GM23338 (cell line): ENCODE measurements around the gene DACH1. TPM values are rescaled to one million over a fixed set of nuclear protein-coding genes. Genes with fewer than 3 reads are reported as not detected.

Source experiments
- ATAC-seq: fragments of 200-7000 bp; cut with Tn5 transposase; 3 replicates; pipeline ENCODE4 v1.9.1; 2020
- DNase-seq: peaks from one replicate; pipeline ENCODE4 v3.0.0-alpha.2; 2015; ENCODE audit warnings: low spot score
- H2AFZ ChIP-seq: fragments of 200-600 bp; sonication (generic); 2 replicates; pipeline ENCODE4 v1.8.0; 2016; ENCODE audit warnings: antibody characterized with exemption, mild to moderate bottlenecking, moderate library complexity
- H3F3A ChIP-seq: fragments of 200-600 bp; sonication (generic); replicated peaks from 2 replicates; pipeline ENCODE4 v1.8.0; 2017; ENCODE audit warnings: antibody characterized with exemption, mixed run types, low read depth
- H3K27ac ChIP-seq: fragments of 200-600 bp; sonication (generic); 2 replicates; pipeline ENCODE4 v1.6.1; 2016; ENCODE audit warnings: low read depth
- H3K27me3 ChIP-seq: fragments of 200-600 bp; sonication (generic); 2 replicates; pipeline ENCODE4 v1.8.0; 2016; ENCODE audit warnings: mild to moderate bottlenecking, mixed run types, moderate library complexity; ENCODE audit not compliant: insufficient read depth
- H3K36me3 ChIP-seq: fragments of 200-600 bp; sonication (generic); 2 replicates; pipeline ENCODE4 v1.8.0; 2016; ENCODE audit warnings: mild to moderate bottlenecking; ENCODE audit not compliant: insufficient read depth
- H3K4me1 ChIP-seq: fragments of 200-600 bp; sonication (generic); 2 replicates; pipeline ENCODE4 v1.8.0; 2016; ENCODE audit warnings: mild to moderate bottlenecking, moderate library complexity; ENCODE audit not compliant: insufficient read depth
- H3K4me2 ChIP-seq: fragments of 200-600 bp; sonication (generic); 2 replicates; pipeline ENCODE4 v1.7.1; 2017; ENCODE audit warnings: mixed run types
- H3K4me3 ChIP-seq: fragments of 200-600 bp; sonication (generic); 2 replicates; pipeline ENCODE4 v1.6.1; 2016; ENCODE audit warnings: mixed run types
- H3K79me2 ChIP-seq: fragments of 200-600 bp; sonication (generic); replicated peaks from 2 replicates; pipeline ENCODE4 v1.8.0; 2017; ENCODE audit warnings: mild to moderate bottlenecking; ENCODE audit not compliant: insufficient read depth
- H3K9me2 ChIP-seq: fragments of 200-600 bp; sonication (generic); 2 replicates; pipeline ENCODE4 v1.8.0; 2017; ENCODE audit not compliant: insufficient read depth
- H4K20me1 ChIP-seq: fragments of 200-600 bp; sonication (generic); replicated peaks from 2 replicates; pipeline ENCODE4 v1.8.0; 2017; ENCODE audit warnings: mild to moderate bottlenecking; ENCODE audit not compliant: insufficient read depth
- H3K27ac Mint-ChIP-seq: 2 replicates; pipeline ENCODE4 v1.8.0; 2020; ENCODE audit warnings: inconsistent platforms, mild to moderate bottlenecking, moderate library complexity, mixed read lengths
- H3K27me3 Mint-ChIP-seq: 3 replicates; pipeline ENCODE4 v1.8.0; 2022; ENCODE audit warnings: low read depth, mild to moderate bottlenecking, moderate library complexity, mixed read lengths, inconsistent platforms; ENCODE audit not compliant: insufficient read depth, poor library complexity
- H3K36me3 Mint-ChIP-seq: 3 replicates; pipeline ENCODE4 v1.8.0; 2021; ENCODE audit warnings: low read depth, mild to moderate bottlenecking, inconsistent platforms, moderate library complexity, mixed read lengths
- H3K4me1 Mint-ChIP-seq: 3 replicates; pipeline ENCODE4 v1.8.0; 2020; ENCODE audit warnings: mild to moderate bottlenecking, inconsistent platforms, mixed read lengths
- H3K4me3 Mint-ChIP-seq: 3 replicates; pipeline ENCODE4 v1.8.0; 2021; ENCODE audit warnings: moderate library complexity, mild to moderate bottlenecking, inconsistent platforms, mixed read lengths
- H3K9me3 Mint-ChIP-seq: 3 replicates; pipeline ENCODE4 v1.8.0; 2020; ENCODE audit warnings: moderate library complexity, mild to moderate bottlenecking, inconsistent platforms, mixed read lengths
- CREB1 ChIP-seq: fragments of 250-450 bp; sonication (Bioruptor Pico); IDR thresholded peaks from 2 replicates; pipeline ENCODE4 v1.5.0; 2020; ENCODE audit warnings: low read depth, mild to moderate bottlenecking, moderate library complexity
- EZH2 ChIP-seq: fragments of 200-600 bp; sonication (generic); IDR thresholded peaks from one replicate; pipeline ENCODE4 v1.8.0; 2017; ENCODE audit warnings: antibody characterized with exemption, mild to moderate bottlenecking, low read depth; ENCODE audit not compliant: unreplicated experiment
- EZH2phosphoT487 ChIP-seq: fragments of 200-600 bp; sonication (generic); IDR thresholded peaks from one replicate; pipeline ENCODE4 v1.8.1; 2018; ENCODE audit warnings: antibody characterized with exemption; ENCODE audit not compliant: unreplicated experiment
- JUNB ChIP-seq: IDR thresholded peaks from one replicate; pipeline ENCODE4 v1.6.1; 2016; ENCODE audit warnings: antibody characterized with exemption; ENCODE audit not compliant: unreplicated experiment
- NANOG ChIP-seq: IDR thresholded peaks from 2 replicates; pipeline ENCODE4 v1.6.1; 2016; ENCODE audit warnings: antibody characterized with exemption, borderline replicate concordance
- POLR2AphosphoS5 ChIP-seq: IDR thresholded peaks from 2 replicates; pipeline ENCODE4 v1.6.1; 2016; ENCODE audit warnings: antibody characterized with exemption, low read depth
- STAT1 ChIP-seq: IDR thresholded peaks from one replicate; pipeline ENCODE4 v1.6.1; 2016; ENCODE audit warnings: antibody characterized with exemption; ENCODE audit not compliant: unreplicated experiment
- ZNF114 ChIP-seq: fragments of 250-450 bp; sonication (Bioruptor Pico); IDR thresholded peaks from 2 replicates; pipeline ENCODE4 v1.5.0; 2020; ENCODE audit warnings: mild to moderate bottlenecking, moderate library complexity
- ZNF331 ChIP-seq: fragments of 250-450 bp; sonication (Bioruptor Pico); IDR thresholded peaks from 2 replicates; pipeline ENCODE4 v1.5.0; 2020; ENCODE audit warnings: low read depth, mild to moderate bottlenecking, moderate library complexity
- polyA plus RNA-seq: library from polyadenylated mRNA; unstranded; fragments of >200 nt; fragmentation: Nextera tagmentation; extraction: Ambion mirVana; gene quantifications from 2 replicates; pipeline ENCODE4 v1.2.1, GENCODE V29; 2016
- total RNA-seq: library from RNA; depleted of rRNA; stranded (reverse); fragments of >200 nt; shearing (Covaris generic); gene quantifications from 2 replicates; pipeline ENCODE4 v1.2.3, GENCODE V29; 2014
- TF ChIP-seq, protein P1 (sequence below), 2 experiments: fragments of 200-600 bp in 1 of 2; sonication (generic) in 1 of 2; conservative IDR thresholded peaks; 2 replicates each; pipeline versions ENCODE4 v1.5.1 to v1.6.1; 2016 to 2017; ENCODE audit warnings: antibody characterized with exemption in 2 of 2, low read depth in 2 of 2, mild to moderate bottlenecking in 2 of 2, moderate library complexity in 1 of 2
- TF ChIP-seq, protein P2 (sequence below): fragments of 250-450 bp; sonication (Bioruptor Pico); IDR thresholded peaks from 2 replicates; pipeline ENCODE4 v1.5.0; 2020; ENCODE audit warnings: mild to moderate bottlenecking, moderate library complexity

Gene DACH1
- total and polyA plus RNA-seq, 2 experiments from 2014 or later = 0.45 to 0.57 TPM

- no peaks in the 10 kb centered on the region for H3K9me3 Mint-ChIP-seq
- TF ChIP-seq EZH2 (no peak), CREB1 (CRISPR knock-in tag) (no peak), STAT1 (no peak)
- TF ChIP-seq, protein P1, sequence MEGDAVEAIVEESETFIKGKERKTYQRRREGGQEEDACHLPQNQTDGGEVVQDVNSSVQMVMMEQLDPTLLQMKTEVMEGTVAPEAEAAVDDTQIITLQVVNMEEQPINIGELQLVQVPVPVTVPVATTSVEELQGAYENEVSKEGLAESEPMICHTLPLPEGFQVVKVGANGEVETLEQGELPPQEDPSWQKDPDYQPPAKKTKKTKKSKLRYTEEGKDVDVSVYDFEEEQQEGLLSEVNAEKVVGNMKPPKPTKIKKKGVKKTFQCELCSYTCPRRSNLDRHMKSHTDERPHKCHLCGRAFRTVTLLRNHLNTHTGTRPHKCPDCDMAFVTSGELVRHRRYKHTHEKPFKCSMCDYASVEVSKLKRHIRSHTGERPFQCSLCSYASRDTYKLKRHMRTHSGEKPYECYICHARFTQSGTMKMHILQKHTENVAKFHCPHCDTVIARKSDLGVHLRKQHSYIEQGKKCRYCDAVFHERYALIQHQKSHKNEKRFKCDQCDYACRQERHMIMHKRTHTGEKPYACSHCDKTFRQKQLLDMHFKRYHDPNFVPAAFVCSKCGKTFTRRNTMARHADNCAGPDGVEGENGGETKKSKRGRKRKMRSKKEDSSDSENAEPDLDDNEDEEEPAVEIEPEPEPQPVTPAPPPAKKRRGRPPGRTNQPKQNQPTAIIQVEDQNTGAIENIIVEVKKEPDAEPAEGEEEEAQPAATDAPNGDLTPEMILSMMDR (conservative IDR thresholded peaks at IDR 0.05; ENCODE audit: low read depth in 2 of 2) = no peak
Measured at GRCh38 chr13:71610876-71611275, 256.1 kb downstream of the DACH1 start.

GRCh38 chr13:71609271-71609670 lies 257.7 kb downstream of the DACH1 start:
- ATAC-seq = no peak
- H3K4me3 ChIP-seq = no peak overlapping the region
- no peaks in the 10 kb centered on the region for H3F3A ChIP-seq
- H3K79me2 ChIP-seq = no peaks in the 10 kb centered on the region
- no peak overlapping the region for H3K27ac ChIP-seq
- H3K4me1 ChIP-seq = no peaks in the 10 kb centered on the region
- H3K27me3 Mint-ChIP-seq = no peaks in the 10 kb centered on the region
- H3K36me3 ChIP-seq = no peaks in the 10 kb centered on the region
- H3K27me3 ChIP-seq = no peaks in the 10 kb centered on the region
- H3K4me3 Mint-ChIP-seq = no peak overlapping the region
- H2AFZ ChIP-seq = no peak overlapping the region
- no peaks in the 10 kb centered on the region for H3K36me3 Mint-ChIP-seq
- peaks cover 5% of the 10 kb centered on the region; the same call in 2 of the 3 replicates for H3K4me1 Mint-ChIP-seq
- H3K9me3 Mint-ChIP-seq = no peaks in the 10 kb centered on the region
- H3K27ac Mint-ChIP-seq = no peak overlapping the region
- H4K20me1 ChIP-seq = no peaks in the 10 kb centered on the region
- H3K4me2 ChIP-seq = no peak overlapping the region
- DNase-seq = no peak
- no peaks in the 10 kb centered on the region for H3K9me2 ChIP-seq
- TF ChIP-seq POLR2AphosphoS5 (no peak), EZH2phosphoT487 (no peak), ZNF114 (CRISPR knock-in tag) (no peak), CREB1 (CRISPR knock-in tag) (no peak), STAT1 (no peak), ZNF331 (no peak), JUNB (no peak), EZH2 (no peak), NANOG (no peak)
- TF ChIP-seq, protein P2, sequence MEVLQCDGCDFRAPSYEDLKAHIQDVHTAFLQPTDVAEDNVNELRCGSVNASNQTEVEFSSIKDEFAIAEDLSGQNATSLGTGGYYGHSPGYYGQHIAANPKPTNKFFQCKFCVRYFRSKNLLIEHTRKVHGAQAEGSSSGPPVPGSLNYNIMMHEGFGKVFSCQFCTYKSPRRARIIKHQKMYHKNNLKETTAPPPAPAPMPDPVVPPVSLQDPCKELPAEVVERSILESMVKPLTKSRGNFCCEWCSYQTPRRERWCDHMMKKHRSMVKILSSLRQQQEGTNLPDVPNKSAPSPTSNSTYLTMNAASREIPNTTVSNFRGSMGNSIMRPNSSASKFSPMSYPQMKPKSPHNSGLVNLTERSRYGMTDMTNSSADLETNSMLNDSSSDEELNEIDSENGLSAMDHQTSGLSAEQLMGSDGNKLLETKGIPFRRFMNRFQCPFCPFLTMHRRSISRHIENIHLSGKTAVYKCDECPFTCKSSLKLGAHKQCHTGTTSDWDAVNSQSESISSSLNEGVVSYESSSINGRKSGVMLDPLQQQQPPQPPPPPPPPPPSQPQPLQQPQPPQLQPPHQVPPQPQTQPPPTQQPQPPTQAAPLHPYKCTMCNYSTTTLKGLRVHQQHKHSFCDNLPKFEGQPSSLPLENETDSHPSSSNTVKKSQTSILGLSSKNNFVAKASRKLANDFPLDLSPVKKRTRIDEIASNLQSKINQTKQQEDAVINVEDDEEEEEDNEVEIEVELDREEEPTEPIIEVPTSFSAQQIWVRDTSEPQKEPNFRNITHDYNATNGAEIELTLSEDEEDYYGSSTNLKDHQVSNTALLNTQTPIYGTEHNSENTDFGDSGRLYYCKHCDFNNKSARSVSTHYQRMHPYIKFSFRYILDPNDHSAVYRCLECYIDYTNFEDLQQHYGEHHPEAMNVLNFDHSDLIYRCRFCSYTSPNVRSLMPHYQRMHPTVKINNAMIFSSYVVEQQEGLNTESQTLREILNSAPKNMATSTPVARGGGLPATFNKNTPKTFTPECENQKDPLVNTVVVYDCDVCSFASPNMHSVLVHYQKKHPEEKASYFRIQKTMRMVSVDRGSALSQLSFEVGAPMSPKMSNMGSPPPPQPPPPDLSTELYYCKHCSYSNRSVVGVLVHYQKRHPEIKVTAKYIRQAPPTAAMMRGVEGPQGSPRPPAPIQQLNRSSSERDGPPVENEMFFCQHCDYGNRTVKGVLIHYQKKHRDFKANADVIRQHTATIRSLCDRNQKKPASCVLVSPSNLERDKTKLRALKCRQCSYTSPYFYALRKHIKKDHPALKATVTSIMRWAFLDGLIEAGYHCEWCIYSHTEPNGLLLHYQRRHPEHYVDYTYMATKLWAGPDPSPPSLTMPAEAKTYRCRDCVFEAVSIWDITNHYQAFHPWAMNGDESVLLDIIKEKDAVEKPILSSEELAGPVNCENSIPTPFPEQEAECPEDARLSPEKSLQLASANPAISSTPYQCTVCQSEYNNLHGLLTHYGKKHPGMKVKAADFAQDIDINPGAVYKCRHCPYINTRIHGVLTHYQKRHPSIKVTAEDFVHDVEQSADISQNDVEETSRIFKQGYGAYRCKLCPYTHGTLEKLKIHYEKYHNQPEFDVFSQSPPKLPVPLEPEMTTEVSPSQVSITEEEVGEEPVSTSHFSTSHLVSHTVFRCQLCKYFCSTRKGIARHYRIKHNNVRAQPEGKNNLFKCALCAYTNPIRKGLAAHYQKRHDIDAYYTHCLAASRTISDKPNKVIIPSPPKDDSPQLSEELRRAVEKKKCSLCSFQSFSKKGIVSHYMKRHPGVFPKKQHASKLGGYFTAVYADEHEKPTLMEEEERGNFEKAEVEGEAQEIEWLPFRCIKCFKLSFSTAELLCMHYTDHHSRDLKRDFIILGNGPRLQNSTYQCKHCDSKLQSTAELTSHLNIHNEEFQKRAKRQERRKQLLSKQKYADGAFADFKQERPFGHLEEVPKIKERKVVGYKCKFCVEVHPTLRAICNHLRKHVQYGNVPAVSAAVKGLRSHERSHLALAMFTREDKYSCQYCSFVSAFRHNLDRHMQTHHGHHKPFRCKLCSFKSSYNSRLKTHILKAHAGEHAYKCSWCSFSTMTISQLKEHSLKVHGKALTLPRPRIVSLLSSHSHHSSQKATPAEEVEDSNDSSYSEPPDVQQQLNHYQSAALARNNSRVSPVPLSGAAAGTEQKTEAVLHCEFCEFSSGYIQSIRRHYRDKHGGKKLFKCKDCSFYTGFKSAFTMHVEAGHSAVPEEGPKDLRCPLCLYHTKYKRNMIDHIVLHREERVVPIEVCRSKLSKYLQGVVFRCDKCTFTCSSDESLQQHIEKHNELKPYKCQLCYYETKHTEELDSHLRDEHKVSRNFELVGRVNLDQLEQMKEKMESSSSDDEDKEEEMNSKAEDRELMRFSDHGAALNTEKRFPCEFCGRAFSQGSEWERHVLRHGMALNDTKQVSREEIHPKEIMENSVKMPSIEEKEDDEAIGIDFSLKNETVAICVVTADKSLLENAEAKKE (CRISPR knock-in tag) = no peak
- TF ChIP-seq, protein P1 (conservative IDR thresholded peaks at IDR 0.05; ENCODE audit: low read depth in 2 of 2) = no peak

More at GRCh38 chr13:71610876-71611275, 256.1 kb downstream of the DACH1 start:
- peak overlapping the region; percentile 65 for H3K27ac Mint-ChIP-seq
- peaks cover 5% of the 10 kb centered on the region; the same call in 2 of the 3 replicates for H3K4me1 Mint-ChIP-seq
- no peaks in the 10 kb centered on the region for H3K4me1 ChIP-seq
- DNase-seq = no peak
- no peaks in the 10 kb centered on the region for H4K20me1 ChIP-seq
- no peaks in the 10 kb centered on the region for H3K36me3 ChIP-seq
- H3K27me3 Mint-ChIP-seq = no peaks in the 10 kb centered on the region
- no peak overlapping the region for H3K4me3 ChIP-seq
- H3K4me3 Mint-ChIP-seq = no peak overlapping the region
- H3F3A ChIP-seq = no peaks in the 10 kb centered on the region
- H3K36me3 Mint-ChIP-seq = no peaks in the 10 kb centered on the region
- no peaks in the 10 kb centered on the region for H3K9me2 ChIP-seq
- H3K27ac ChIP-seq = no peak overlapping the region
- H2AFZ ChIP-seq = no peak overlapping the region
- H3K4me2 ChIP-seq = no peak overlapping the region
- ATAC-seq = no peak
- H3K79me2 ChIP-seq = no peaks in the 10 kb centered on the region
- no peaks in the 10 kb centered on the region for H3K27me3 ChIP-seq
